Right lobe of liver (tissue), 4 donors: ENCODE results near the gene NSMCE3.

Experiments
- CTCF ChIP-seq, 4 donors: fragments of 200-600 bp in 3 of 4; fragments of 450-650 bp in 1 of 4; IDR thresholded peaks; one replicate each; pipeline versions ENCODE4 v1.5.1 to v1.8.0; 2016 to 2022; ENCODE audit warnings: antibody characterized with exemption in 4 of 4, mild to moderate bottlenecking in 2 of 4
- POLR2A ChIP-seq: fragments of 450-650 bp; IDR thresholded peaks from one replicate; pipeline ENCODE4 v1.6.1; 2017; ENCODE audit warnings: antibody characterized with exemption, mild to moderate bottlenecking
- donor health status: DM: no; HTN: no; CAD: no.
- donor health status: DM: no; HTN: no; CAD: no.
- donor health status: DM: no; HTN: yes; CAD: no.

GRCh38 chr15:29308299-29308698 lies 38.7 kb upstream of the NSMCE3 start:
- TF ChIP-seq CTCF (IDR thresholded peaks at IDR 0.05) (no peak), POLR2A (no peak)
